ENCODE data around the gene ST6GALNAC3.

- TF ChIP-seq CTCF (IDR thresholded peaks at IDR 0.05; ENCODE audit: low read depth, low read length, poor library complexity, severe bottlenecking): no peak
- TF ChIP-seq EZH2phosphoT487 (IDR thresholded peaks at IDR 0.05; ENCODE audit: borderline replicate concordance, low read length): no peak
These were observed 117.0 kb downstream of the ST6GALNAC3 start for GRCh38 chr1:76191561-76191960.
